Measurements from ENCODE around the gene AHCY. TPM values are rescaled to one million over a fixed set of nuclear protein-coding genes. Genes with fewer than 3 reads are reported as not detected.
A peak's percentile ranks its signal among the peaks of the same experiment; 100 is the strongest.

AHCY gene
- total RNA-seq, 1 donor from 2014 or later: 328 TPM

GRCh38 chr20:34283844-34284243 is 19.3 kb downstream of the AHCY start:
- Mint-ChIP-seq H3K4me1 (ENCODE audit: low read depth) (peaks cover 2% of the 10 kb centered on the region), H3K9me3 (ENCODE audit: low read depth) (no peaks in the 10 kb centered on the region), H3K27me3 (no peaks in the 10 kb centered on the region), H3K36me3 (ENCODE audit: insufficient read depth) (peaks cover 45% of the 10 kb centered on the region), H3K27ac (no peak overlapping the region), H3K4me3 (ENCODE audit: low read depth) (no peak overlapping the region)
- no peak for TF ChIP-seq CTCF (IDR thresholded peaks at IDR 0.05; ENCODE audit: unreplicated experiment)
- no peak for DNase-seq (ENCODE audit: low spot score, unreplicated experiment)

- H3K9me3 Mint-ChIP-seq (ENCODE audit: low read depth): no peaks in the 10 kb centered on the region
- peaks cover 2% of the 10 kb centered on the region for H3K4me1 Mint-ChIP-seq (ENCODE audit: low read depth)
- H3K36me3 Mint-ChIP-seq (ENCODE audit: insufficient read depth): peaks cover 51% of the 10 kb centered on the region
- H3K27me3 Mint-ChIP-seq: no peaks in the 10 kb centered on the region
- peak overlapping the region; percentile 47 for H3K27ac Mint-ChIP-seq
- TF ChIP-seq CTCF (IDR thresholded peaks at IDR 0.05; ENCODE audit: unreplicated experiment): no peak
- no peak overlapping the region for H3K4me3 Mint-ChIP-seq (ENCODE audit: low read depth)
- no peak for DNase-seq (ENCODE audit: low spot score, unreplicated experiment)
Measured at GRCh38 chr20:34282041-34282440, 21.1 kb downstream of the AHCY start.

GRCh38 chr20:34281177-34281576 is 22.0 kb downstream of the AHCY start:
- Mint-ChIP-seq H3K27ac (peak overlapping the region; percentile 65), H3K4me3 (ENCODE audit: low read depth) (no peak overlapping the region), H3K27me3 (no peaks in the 10 kb centered on the region), H3K9me3 (ENCODE audit: low read depth) (no peaks in the 10 kb centered on the region), H3K4me1 (ENCODE audit: low read depth) (peaks cover 2% of the 10 kb centered on the region), H3K36me3 (ENCODE audit: insufficient read depth) (peaks cover 48% of the 10 kb centered on the region)
- no peak for DNase-seq (ENCODE audit: low spot score, unreplicated experiment)
- TF ChIP-seq CTCF (IDR thresholded peaks at IDR 0.05; ENCODE audit: unreplicated experiment): no peak

- H3K4me1 Mint-ChIP-seq (ENCODE audit: low read depth): peaks cover 6% of the 10 kb centered on the region
- H3K9me3 Mint-ChIP-seq (ENCODE audit: low read depth): no peaks in the 10 kb centered on the region
- no peak for TF ChIP-seq CTCF (IDR thresholded peaks at IDR 0.05; ENCODE audit: unreplicated experiment)
- H3K27ac Mint-ChIP-seq: no peak overlapping the region
- H3K27me3 Mint-ChIP-seq: peaks cover 5% of the 10 kb centered on the region
- no peak for DNase-seq (ENCODE audit: low spot score, unreplicated experiment)
- H3K36me3 Mint-ChIP-seq (ENCODE audit: insufficient read depth): peaks cover 40% of the 10 kb centered on the region
- H3K4me3 Mint-ChIP-seq (ENCODE audit: low read depth): no peak overlapping the region
Measured at GRCh38 chr20:34274694-34275093, 28.5 kb downstream of the AHCY start.

GRCh38 chr20:34271956-34272355 is 31.2 kb downstream of the AHCY start:
- H3K36me3 Mint-ChIP-seq (ENCODE audit: insufficient read depth): peaks cover 29% of the 10 kb centered on the region
- peaks cover 13% of the 10 kb centered on the region for H3K27me3 Mint-ChIP-seq

More at GRCh38 chr20:34271956-34272355, 31.2 kb downstream of the AHCY start:
- no peaks in the 10 kb centered on the region for H3K9me3 Mint-ChIP-seq (ENCODE audit: low read depth)
- peaks cover 13% of the 10 kb centered on the region for H3K4me1 Mint-ChIP-seq (ENCODE audit: low read depth)
- H3K27ac Mint-ChIP-seq: no peak overlapping the region
- no peak for DNase-seq (ENCODE audit: low spot score, unreplicated experiment)
- TF ChIP-seq CTCF (IDR thresholded peaks at IDR 0.05; ENCODE audit: unreplicated experiment): no peak
- H3K4me3 Mint-ChIP-seq (ENCODE audit: low read depth): no peak overlapping the region
